ENCODE measurements around the gene RABGAP1L. TPM values are rescaled to one million over a fixed set of nuclear protein-coding genes. Genes with fewer than 3 reads are reported as not detected.

Gene RABGAP1L
- total and polyA plus RNA-seq, 2 of the 8 experiments (the other 6 are each of a cell fraction or from before 2014, with no cell fraction given) = 33.3 to 156 TPM

GRCh38 chr1:174159252-174160108 is at the start of gene RABGAP1L (continued):
- TF ChIP-seq RAD21 (IDR thresholded peaks at IDR 0.05 in 1 of 2, conservative IDR thresholded peaks at IDR 0.05 in 1 of 2; ENCODE audit: low read depth in 2 of 2, low read length in 2 of 2) = peak in 1 of 2 experiments; percentile 2; a peak in 1 of 4 replicates
- TF ChIP-seq KDM4A (IDR thresholded peaks at IDR 0.05; ENCODE audit: low read depth, low read length, severe bottlenecking) = peak; percentile 89
- peak; percentile 83 for TF ChIP-seq TAF1 (IDR thresholded peaks at IDR 0.05; ENCODE audit: low read depth, low read length)
- TF ChIP-seq POU5F1 (IDR thresholded peaks at IDR 0.05; ENCODE audit: low read depth, low read length) = no peak
- TF ChIP-seq CREB1 (IDR thresholded peaks at IDR 0.05) = no peak; the same call in none of the 2 replicates
- no peak for TF ChIP-seq ATF3 (IDR thresholded peaks at IDR 0.05; ENCODE audit: insufficient read depth, low read depth, low read length)
- no peak for TF ChIP-seq CEBPB (IDR thresholded peaks at IDR 0.05; ENCODE audit: low read depth, low read length)
- no peak for TF ChIP-seq KDM1A (IDR thresholded peaks at IDR 0.05; ENCODE audit: borderline replicate concordance, low read length)
- TF ChIP-seq CBX8 (IDR thresholded peaks at IDR 0.05; ENCODE audit: borderline replicate concordance, low read depth, low read length) = no peak

All from H1 (cell line).